ENCODE measurements around the gene RPS13.

RPS13 gene

GRCh38 chr11:17076517-17077239 is 789 bp downstream of the RPS13 start:
- Histone ChIP-seq H3K9ac (peak overlapping the region; percentile 59), H3K27ac (peak overlapping the region; percentile 83), H2AFZ (peak overlapping the region; percentile 65), H3K4me2 (ENCODE audit: low read length) (peak overlapping the region; percentile 88), H3K4me3 (ENCODE audit: low read depth, low read length) (peak overlapping the region; percentile 71), H3K36me3 (ENCODE audit: control insufficient read depth, insufficient read depth, low read length) (no peaks in the 10 kb centered on the region), H3K79me2 (peaks cover 6% of the 10 kb centered on the region), H3K4me1 (no peaks in the 10 kb centered on the region), H3K27me3 (ENCODE audit: control insufficient read depth, insufficient read depth, low read length) (no peaks in the 10 kb centered on the region), H3K9me3 (ENCODE audit: control insufficient read depth, low read length) (no peaks in the 10 kb centered on the region)
- no peak for TF ChIP-seq CTCF (IDR thresholded peaks at IDR 0.05)

GRCh38 chr11:17075506-17075905 is 2.0 kb downstream of the RPS13 start:
- no peaks in the 10 kb centered on the region for H3K9me3 ChIP-seq (ENCODE audit: control insufficient read depth, low read length)
- no peak overlapping the region for H3K9ac ChIP-seq
- H3K4me3 ChIP-seq (ENCODE audit: low read depth, low read length): no peak overlapping the region
- no peak for TF ChIP-seq CTCF (IDR thresholded peaks at IDR 0.05)
- no peaks in the 10 kb centered on the region for H3K27me3 ChIP-seq (ENCODE audit: control insufficient read depth, insufficient read depth, low read length)
- H2AFZ ChIP-seq: no peak overlapping the region
- peaks cover 6% of the 10 kb centered on the region for H3K79me2 ChIP-seq
- H3K4me2 ChIP-seq (ENCODE audit: low read length): no peak overlapping the region
- H3K27ac ChIP-seq: no peak overlapping the region
- no peaks in the 10 kb centered on the region for H3K4me1 ChIP-seq
- H3K36me3 ChIP-seq (ENCODE audit: control insufficient read depth, insufficient read depth, low read length): no peaks in the 10 kb centered on the region

GRCh38 chr11:17073370-17074027 is 4.0 kb downstream of the RPS13 start:
- no peaks in the 10 kb centered on the region for H3K4me1 ChIP-seq
- H2AFZ ChIP-seq: no peak overlapping the region
- no peaks in the 10 kb centered on the region for H3K36me3 ChIP-seq (ENCODE audit: control insufficient read depth, insufficient read depth, low read length)
- TF ChIP-seq CTCF (IDR thresholded peaks at IDR 0.05): no peak
- H3K9me3 ChIP-seq (ENCODE audit: control insufficient read depth, low read length): no peaks in the 10 kb centered on the region
- no peak overlapping the region for H3K4me2 ChIP-seq (ENCODE audit: low read length)
- H3K4me3 ChIP-seq (ENCODE audit: low read depth, low read length): no peak overlapping the region
- no peak overlapping the region for H3K27ac ChIP-seq
- no peaks in the 10 kb centered on the region for H3K27me3 ChIP-seq (ENCODE audit: control insufficient read depth, insufficient read depth, low read length)
- no peak overlapping the region for H3K9ac ChIP-seq
- peaks cover 6% of the 10 kb centered on the region for H3K79me2 ChIP-seq

GRCh38 chr11:17067417-17067816 is 10.1 kb downstream of the RPS13 start:
- Histone ChIP-seq H3K36me3 (ENCODE audit: control insufficient read depth, insufficient read depth, low read length) (no peaks in the 10 kb centered on the region), H3K4me2 (ENCODE audit: low read length) (no peak overlapping the region), H2AFZ (no peak overlapping the region), H3K79me2 (no peaks in the 10 kb centered on the region), H3K4me3 (ENCODE audit: low read depth, low read length) (no peak overlapping the region), H3K9me3 (ENCODE audit: control insufficient read depth, low read length) (no peaks in the 10 kb centered on the region), H3K27me3 (ENCODE audit: control insufficient read depth, insufficient read depth, low read length) (no peaks in the 10 kb centered on the region), H3K9ac (no peak overlapping the region), H3K27ac (no peak overlapping the region), H3K4me1 (no peaks in the 10 kb centered on the region)
- TF ChIP-seq CTCF (IDR thresholded peaks at IDR 0.05): no peak

Data from parathyroid adenoma (tissue), 2 donors.